ENCODE results near the gene CD209.

CD209 gene

GRCh38 chr19:7738023-7738422 is 9.3 kb downstream of the CD209 start:
- no peak for DNase-seq (ENCODE audit: low spot score)

DNA sequence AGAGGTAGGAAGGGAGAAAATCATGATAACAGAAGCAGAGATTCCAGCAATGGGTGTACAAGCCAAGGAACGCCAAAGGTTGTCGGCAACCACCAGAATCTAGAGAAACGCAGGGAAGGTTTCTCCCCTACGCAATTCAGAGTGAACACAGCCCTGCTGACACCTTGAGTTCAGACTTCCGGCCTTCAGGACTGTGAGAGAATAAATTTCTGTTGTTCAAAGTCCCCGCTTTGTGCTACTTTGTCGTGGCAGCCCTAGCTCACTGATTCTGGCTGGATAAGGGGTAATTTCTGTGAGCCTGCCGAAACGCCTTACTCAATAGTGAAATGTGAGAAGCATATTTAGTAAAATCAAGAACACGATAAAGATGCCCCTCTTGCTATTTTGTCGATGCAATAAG is 10.1 kb downstream of the CD209 start:
- DNase-seq (ENCODE audit: low spot score): no peak

DNA sequence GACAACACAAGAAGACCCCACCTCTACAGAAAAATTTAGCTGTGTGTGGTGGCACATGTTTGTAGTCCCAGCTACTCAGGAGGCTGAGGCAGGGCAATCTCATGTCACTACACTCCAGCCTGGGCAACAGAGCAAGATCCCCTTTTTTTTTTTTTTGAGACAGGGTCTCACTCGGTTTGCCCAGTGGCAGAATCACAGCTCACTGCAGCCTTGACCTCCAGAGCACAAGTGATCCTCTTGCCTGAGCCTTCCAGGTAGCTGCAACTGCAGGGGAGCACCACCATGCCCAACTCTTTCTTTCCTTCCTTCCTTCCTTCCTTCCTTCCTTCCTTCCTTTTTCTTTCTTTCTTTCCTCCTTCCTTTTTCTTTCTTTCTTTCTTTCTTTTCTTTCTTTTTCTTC is 11.2 kb downstream of the CD209 start:
- no peak for DNase-seq (ENCODE audit: low spot score)

DNA sequence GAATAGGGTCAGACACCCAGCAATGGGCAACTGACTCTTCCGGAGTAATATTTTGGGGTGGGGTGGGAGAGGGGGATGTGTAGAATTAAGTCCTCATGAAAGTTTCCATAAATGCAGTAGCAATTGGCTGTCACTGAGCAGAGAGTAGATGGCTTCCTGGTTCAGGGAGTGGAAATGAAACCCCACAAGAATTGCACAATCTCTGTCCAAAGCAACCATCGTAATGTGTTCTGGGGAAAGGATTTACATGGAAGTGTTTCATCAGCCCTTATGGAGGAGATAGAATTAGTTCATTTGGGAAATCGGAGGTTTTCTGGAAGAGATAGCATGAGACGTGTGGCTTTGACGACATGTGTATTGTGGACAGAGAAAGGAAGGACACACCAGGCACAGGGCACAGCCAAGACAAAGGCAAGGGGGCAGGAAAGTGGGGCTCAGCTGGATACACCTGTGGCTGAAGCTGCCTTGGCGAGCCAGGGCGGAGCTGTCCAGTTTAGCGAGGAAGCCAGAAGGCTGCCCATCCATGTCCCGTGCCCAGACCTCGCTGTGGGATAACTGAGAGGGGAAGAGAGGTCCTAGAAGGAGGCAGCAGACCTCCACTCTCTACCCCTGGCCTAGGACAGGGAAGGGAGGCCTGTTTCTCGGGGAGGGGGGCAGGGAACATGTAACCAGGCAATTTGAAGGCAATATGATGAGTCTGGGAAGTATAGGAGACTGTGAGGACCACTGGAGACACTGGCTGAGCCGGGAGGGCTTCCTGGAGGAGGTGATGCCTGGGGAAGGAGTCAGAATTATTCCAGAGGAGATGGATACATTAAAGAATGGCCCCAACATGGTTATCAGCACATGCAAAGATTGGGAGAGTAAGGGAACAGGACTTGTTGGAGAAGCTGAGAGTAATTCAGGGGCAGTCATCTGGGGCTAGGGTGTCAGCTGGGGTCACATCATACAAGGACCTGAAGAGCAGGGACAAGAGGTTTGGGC is 12.8 kb downstream of the CD209 start:
- DNase-seq (ENCODE audit: low spot score): peak; percentile 21

DNA sequence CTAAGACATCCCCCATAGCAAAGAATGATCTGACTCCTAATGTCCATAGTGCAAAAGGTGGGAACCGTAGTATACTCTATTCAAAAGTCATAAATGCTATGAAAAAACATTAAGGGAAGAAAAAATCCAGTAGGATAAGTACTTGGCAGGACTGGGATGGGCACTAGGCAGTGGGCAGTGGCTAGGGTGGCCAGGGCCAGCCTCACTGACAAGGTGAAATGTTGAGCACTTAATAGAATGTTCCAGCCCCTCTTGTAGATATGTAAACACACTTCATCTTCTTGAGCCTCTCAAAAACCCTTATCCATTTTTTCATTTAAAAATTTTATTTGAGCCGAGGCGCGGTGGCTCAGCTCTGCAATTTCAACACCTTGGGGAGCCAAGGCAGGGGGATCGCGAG is 14.0 kb downstream of the CD209 start:
- DNase-seq (ENCODE audit: low spot score): no peak

- no peak for DNase-seq (ENCODE audit: low spot score)
These were observed 15.3 kb downstream of the CD209 start, which contains the start of gene CLEC4G for GRCh38 chr19:7732045-7732444. CLEC4G (minus strand) TSS chr19:7732110; CDS start chr19:7732102, 8 bp downstream.

- DNase-seq (ENCODE audit: low spot score): no peak
These were observed 15.7 kb downstream of the CD209 start for GRCh38 chr19:7731615-7732014.

DNA sequence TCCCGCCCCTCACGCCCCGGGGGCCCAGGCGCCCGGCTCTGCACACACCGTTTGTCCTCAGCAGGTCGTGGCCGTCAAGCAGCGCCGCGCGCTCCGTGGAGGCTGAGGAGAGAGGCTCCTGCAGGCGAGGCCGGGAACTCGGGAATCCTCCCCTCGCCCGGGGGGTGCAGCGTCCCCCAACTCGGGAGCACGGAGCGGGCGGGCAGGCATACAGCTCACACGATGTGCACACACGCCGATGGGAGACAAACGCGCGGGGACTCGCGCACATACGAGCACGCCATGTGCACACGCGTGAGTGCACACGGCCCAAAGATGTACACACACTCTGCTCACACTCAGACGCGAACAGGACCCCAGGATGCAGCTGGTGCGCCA is 16.1 kb downstream of the CD209 start:
- no peak for DNase-seq (ENCODE audit: low spot score)

- DNase-seq (ENCODE audit: low spot score): no peak
These were observed 16.8 kb downstream of the CD209 start for GRCh38 chr19:7730286-7731217.

GRCh38 chr19:7729831-7730285 is 17.5 kb downstream of the CD209 start:
- DNase-seq (ENCODE audit: low spot score): no peak

DNA sequence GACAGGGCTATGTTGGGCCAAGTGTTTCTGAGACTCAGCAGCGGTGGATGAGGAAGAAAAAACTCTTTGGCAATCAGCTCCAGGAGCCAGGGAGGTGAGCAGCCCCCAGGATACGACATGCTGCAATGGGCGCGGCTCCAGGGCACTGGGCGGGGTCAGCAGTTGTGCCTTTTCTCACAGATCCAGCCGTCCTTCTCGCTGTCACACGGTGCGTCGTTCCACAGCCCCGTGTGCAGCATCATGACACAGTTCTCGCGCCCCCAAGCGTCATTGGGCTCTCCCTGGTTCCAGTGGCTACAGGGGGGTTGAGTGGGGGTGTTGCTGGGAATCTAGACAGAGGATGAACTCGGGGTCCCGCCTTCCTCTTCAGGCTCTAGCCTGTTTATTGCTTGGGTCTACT is 18.1 kb downstream of the CD209 start:
- no peak for DNase-seq (ENCODE audit: low spot score)

- no peak for DNase-seq (ENCODE audit: low spot score)
These were observed 21.5 kb downstream of the CD209 start for GRCh38 chr19:7725791-7726190.

- no peak for DNase-seq (ENCODE audit: low spot score)
These were observed 25.1 kb downstream of the CD209 start for GRCh38 chr19:7722231-7722651.

DNA sequence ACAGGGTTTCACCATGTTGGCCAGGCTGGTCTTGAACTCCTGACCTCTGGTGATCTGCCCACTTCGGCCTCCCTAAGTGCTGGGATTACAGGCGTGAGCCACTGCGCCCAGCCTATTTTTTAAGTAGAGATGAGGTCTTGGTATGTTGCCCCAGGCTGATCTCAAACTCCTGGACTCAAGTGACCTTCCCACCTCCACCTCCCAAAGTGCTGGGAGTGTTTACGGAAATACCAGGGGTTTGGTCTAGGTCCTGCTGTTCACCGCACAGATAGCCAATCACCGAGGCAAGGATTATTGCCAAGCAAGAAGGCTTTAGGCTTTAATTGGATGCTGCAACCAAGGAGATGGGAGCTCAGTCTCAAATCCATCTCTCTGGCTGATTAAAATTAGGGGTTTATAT is 27.0 kb downstream of the CD209 start:
- DNase-seq (ENCODE audit: low spot score): no peak

GRCh38 chr19:7718668-7719067 is 28.7 kb downstream of the CD209 start:
- DNase-seq (ENCODE audit: low spot score): no peak

DNA sequence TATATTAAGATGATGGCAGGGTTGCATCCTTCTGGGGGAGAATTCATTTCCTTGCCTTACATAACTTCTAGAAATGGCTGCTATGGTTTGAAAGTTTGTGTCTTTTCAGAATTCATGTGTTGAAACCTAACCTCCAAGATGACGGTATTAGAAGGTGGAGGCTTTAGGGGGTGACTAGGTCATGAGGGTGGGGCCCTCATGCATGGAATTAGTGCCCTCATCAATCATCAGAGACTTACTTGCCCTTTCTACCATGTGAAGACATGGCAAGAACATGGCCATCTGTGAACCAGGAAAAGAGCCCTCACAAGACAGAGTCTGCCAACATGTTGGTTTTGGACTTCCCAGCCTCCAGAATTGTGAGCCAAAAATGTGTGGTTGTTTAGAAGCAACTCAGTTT is 30.6 kb downstream of the CD209 start:
- no peak for DNase-seq (ENCODE audit: low spot score)

DNA sequence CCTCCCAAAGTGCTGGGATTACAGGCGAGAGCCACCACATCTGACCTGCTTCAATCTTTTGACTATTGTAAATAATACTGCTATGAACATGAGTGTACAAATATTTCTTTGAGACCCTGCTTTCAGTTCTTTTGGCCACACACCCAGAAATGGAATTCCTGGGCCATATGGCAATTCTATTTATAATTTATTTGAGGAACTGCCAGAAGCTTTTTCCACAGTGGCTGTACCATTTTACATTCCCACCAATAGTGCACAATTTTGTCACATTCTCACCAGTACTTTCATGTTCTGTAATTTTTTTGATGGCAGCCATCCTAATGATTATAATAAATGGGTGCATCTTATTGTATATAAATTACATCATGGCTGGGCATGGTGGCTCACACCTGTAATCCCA is 31.7 kb downstream of the CD209 start:
- DNase-seq (ENCODE audit: low spot score): no peak

DNA sequence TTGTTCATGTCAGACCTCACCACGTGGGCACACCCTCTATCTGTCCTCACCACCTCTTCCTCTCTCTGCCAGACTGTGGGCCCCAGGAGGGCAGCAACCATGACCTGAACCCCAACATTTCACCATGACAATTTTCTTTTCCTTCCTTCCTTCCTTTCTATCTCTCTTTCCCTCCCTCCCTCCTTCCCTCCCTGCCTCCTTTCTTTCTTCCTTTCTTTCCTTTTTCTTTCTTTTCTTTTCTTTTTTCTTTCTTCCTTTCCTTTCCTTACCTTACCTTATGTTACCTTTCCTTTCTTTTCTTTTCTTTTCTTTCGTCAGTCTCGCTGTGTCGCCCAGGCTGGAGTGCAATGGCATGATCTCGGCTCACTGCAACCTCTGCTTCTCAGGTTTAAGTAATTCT is 36.7 kb downstream of the CD209 start:
- no peak for DNase-seq (ENCODE audit: low spot score)

GRCh38 chr19:7709932-7710460 is 37.3 kb downstream of the CD209 start:
- DNase-seq (ENCODE audit: low spot score): no peak

DNA sequence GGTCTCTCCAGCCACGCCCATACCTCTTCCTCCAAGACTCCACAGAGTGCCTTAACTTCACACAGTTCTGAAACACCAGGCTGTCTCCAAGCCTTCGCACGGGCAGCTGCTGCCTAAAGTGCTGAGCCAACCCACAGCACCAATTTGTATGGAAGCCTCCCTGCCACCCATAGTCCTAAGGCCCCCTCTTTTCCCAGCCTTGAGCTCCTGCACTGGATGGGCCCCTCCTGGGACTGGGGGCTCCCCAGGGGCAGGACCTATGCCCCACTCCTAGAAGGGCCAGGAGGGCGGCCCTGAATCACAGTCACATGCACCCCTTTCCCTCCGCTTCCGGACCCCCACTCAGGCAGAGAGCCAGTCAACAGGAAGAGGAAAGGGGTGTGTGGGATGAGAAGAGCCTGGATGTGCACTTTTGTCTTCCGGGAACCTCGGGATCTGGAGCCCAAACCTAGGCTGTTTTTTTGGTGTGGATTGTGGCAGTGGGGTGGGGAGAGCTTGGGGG is 40.3 kb downstream of the CD209 start:
- no peak for DNase-seq (ENCODE audit: low spot score)

- DNase-seq (ENCODE audit: low spot score): no peak
These were observed 41.0 kb downstream of the CD209 start for GRCh38 chr19:7706188-7706954.
